Right renal cortex interstitium (tissue), 3 donors: ENCODE measurements around the gene PLOD2. TPM values are rescaled to one million over a fixed set of nuclear protein-coding genes. Genes with fewer than 3 reads are reported as not detected.

Source experiments
- DNase-seq, 3 donors: peaks; one replicate each; pipeline ENCODE4 v3.0.0-alpha.2; 2013; ENCODE audit warnings: low read depth in 3 of 3, low spot score in 2 of 3
- polyA plus RNA-seq, 3 donors: library from polyadenylated mRNA; unstranded; fragments of 120-200 nt; gene quantifications; one replicate each; pipeline ENCODE4 v1.2.1, GENCODE V29; 2013; ENCODE audit not compliant: insufficient read length in 3 of 3

PLOD2 gene
- polyA plus RNA-seq, 3 donors = 163 to 176 (median 171) TPM

DNA sequence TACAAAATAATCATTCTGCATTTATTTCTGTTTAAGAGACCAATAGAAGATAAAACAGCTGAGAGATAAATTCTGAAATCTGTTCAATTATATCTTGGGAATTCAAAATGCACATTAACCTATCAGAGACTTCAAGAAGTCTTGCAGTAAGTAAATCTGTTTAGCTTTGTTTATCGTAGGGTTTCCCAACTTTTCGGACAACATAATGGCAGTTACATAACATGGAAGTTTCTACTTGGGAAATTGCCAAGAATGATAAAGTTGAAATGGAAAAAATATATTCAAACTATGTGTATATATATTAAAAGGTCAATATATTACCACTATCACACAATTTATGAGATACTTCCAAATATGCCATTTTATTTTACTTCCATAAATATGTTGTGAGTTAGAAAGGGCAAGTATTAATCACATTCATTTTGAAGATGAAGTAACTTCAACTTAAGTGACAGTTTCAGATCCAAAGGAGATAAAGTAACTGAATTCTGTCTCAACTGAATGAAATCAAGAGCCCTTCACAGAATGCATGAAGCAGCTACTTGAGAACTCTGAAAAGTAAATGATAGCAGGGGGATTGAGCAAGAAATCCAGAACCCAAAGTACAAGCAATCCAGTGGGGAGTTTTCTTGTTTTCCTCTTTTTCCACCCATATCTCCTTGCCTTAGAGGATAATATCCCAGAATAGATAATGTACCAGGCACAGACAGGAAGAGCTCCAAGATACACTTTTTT lies 108.8 kb downstream of the PLOD2 start:
- no peak for DNase-seq

DNA sequence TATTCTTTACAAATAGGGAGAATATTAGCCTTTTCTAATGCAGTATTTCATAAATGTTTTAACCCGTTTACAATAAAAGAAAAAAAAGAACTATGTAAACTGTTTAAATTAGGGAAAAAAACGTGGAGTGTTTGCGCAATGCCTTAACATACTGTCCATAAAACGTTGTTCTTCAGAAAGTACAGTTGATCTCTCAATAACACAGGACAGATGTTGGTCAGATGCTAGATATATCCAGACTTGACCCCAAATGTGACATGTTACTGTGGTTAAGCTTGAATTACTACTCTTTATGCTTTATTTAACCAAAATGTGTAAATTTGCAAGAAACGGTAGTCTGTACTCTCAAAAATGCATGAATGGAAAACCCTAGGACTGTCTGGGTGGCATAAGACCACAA lies 110.3 kb downstream of the PLOD2 start:
- DNase-seq = no peak

DNA sequence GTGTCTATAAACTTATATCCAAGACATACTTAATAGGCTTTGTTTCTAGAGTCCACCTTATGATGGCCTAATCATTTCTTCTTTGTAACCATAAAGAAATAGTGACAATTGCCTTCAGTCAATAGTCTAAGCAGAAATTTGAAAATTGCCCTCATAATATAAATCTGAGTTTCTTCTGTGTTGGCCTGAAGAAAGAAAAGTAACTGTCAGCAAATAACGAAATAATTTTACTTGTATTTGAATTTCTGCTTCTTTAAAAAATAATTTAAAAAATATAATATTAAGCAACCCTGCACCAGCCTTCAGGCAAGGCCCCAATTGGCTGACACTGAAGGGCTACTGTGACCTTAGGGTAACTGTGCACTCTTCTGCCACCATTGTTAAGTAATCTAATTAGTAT lies 113.5 kb downstream of the PLOD2 start:
- DNase-seq = no peak

DNA sequence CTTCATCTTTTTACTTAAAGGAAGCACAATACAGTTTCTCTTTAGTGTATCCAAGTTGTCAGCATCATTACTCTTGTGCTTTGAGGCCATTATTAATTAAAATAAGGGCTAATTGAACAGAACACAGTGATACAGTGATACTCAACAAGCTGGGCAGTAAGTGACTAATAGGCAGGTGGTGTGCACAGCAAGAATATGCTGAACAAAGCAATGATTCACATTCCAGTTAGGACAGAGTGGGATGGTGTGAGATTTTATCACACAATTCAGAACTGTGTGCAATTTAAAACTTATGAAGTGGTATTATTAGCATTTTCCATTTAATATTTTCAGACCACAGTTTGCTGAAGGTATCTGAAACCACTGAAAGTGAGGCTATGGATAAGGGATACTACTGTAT lies 116.9 kb downstream of the PLOD2 start:
- no peak for DNase-seq

DNA sequence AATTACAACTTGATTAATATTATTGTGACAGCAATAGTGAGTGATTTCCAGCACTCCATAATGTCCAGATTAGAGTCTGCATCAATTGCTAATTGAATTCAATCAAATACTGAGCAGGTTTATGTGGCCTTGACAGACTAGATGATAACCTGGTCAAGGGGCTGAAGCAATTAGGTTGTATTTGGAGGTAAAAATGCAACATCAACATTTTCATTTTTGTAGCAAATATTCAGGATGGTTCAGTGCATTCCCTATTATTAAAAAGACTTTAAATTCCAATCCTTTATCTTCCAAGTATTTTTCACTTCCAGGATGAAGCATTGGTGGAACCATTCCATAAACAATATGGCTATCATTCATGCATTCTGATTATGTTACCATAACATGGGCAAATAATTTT lies 120.4 kb downstream of the PLOD2 start:
- DNase-seq = no peak

DNA sequence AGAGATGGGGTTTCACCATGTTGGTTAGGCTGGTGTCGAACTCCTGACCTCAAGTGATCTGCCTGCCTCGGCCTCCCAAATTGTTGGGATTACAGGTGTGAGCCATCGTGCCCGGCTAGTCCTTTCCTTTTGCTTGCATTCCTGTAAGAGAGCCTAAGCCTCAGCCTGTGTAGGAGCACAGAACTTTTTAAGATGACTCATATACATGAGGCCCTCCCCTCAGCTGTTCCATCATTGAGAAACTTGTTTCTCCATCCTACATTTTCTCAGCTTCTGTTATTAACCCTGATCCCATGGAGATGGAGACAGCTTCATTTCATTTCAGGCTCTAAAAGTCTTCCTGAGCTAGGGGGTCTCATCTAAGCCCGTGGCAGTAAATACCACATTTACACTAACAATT lies 123.3 kb downstream of the PLOD2 start:
- no peak for DNase-seq

DNA sequence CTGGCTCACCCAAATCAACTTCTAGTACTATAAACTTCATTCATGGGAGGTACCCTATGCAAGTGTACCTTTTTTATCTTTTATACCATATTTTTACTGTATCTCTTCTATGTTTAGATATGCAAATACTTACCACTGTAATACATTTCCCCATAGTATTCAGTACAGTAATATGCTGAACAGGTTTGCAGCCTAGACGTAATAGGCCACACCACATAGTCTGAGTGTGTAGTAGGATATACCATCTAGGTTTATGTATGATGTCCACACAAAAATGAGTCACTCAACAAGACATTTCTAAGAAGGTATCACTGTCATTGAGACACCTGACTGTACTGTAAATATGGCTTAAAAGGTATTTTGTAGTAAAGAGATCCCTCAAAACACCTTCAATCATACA lies 124.7 kb downstream of the PLOD2 start:
- DNase-seq = no peak

DNA sequence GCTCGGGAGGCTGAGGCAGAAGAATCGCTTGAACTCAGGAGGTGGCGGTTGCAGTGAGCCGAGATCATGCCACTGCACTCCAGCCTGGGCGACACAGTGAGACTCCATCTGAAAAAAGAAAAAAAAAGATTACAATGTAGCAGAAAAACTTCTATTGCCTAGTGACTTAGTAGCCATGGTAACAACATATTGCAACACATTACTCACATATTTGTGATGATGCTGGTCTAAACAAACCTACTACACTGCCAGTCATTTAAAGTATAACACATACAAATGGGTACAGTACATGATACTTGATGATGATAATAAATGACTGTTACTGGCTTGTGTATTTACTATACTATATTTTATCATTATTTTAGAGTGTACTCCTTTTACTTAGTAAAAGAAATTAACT lies 125.6 kb downstream of the PLOD2 start:
- DNase-seq = no peak

DNA sequence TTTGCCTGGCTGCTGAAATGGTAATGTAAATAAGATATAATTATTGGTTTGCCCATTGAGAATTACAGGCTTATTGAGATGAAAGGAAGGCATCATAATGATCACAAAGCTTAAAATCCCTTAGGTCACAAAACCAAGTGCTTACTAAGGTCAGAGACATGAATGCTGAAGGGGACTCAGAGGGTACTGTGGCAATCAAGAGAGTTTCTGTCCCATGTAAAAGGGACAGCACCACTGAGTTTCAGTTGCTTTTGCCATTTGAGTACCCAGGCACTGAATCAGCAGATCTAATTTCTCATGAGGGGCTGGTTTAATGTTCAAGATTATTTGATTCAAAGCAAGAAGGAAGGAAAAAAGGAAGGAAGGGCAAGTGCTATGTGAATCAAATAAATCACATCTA lies 127.0 kb downstream of the PLOD2 start:
- no peak for DNase-seq

DNA sequence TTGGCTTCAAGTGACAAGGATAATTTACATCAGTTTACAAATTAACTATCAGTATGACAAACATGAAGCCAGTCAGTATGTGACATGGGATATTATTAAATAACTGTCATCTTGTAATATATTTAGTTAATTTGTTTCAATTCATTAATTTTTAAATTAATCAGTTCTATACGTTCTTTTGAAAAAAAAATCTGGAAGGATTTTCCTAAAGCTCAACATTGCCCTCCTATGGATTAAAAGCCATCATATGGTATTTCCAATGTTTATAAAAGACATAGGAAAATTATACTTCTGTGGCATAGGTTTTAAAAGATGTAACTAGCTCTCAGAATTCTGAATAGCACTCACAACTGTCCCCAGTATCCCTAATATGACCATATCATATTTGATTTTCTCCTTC lies 134.4 kb downstream of the PLOD2 start:
- no peak for DNase-seq

DNA sequence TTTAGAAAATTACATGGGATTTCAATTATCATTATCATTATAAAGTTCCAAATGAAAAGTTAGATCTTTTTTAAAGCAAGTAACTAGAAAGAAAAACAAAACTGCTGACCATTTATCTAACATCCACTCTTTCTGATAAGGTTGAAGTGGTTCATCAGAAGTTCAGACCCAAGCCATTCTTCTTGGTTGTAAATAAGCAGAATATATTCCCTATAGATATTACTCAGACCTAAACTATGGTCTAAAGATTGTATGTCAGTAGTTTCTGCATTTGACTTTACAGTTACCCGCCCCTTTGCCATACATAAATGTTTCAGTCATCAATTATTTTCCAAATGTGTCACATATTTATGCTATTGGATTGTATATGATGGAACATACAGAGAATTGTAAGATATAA lies 136.7 kb downstream of the PLOD2 start:
- DNase-seq = no peak

DNA sequence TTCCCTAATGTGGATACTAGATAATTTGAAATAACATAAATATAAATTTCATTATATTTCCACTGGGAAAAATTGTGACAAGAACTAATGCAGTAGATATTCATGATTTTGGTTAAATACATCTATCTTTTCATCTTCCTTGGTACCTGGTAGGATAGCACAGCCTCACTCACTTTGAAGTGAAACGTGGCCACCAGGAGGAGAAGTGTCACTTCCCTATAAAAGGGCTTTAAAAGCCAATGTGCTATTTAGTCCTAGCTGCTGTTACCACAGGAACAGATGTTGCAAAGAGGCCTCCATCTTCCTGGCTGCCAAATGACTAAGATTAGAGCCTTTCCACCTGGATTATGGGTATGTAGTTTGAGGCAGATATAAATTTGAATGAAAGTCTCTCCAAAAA lies 140.0 kb downstream of the PLOD2 start:
- DNase-seq = no peak

DNA sequence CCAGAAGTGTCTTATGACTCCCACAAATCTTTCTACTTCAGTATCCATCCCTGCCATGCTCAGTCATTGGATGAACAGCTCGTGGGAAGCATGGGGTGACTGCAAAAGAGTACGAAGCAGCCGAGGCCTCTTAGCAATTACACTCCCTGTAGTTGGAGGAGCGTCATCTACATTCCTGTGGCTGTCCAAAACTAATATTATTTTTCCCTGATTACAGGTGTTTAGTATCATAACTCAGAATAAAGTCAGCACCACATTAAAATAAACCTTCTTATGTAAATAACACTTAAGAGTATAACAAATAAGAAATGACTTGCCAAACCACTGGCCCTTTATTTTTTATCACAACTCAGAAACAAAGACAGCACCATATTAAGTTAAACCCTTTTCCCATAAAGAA lies 141.5 kb downstream of the PLOD2 start:
- DNase-seq = no peak

Other genes with a start within 250 kb of the PLOD2 start
- 10 to 100 TPM; 15.7 to 19.3 (median 15.9) TPM for gene PLSCR4, start 89.9 kb upstream of the PLOD2 start, polyA plus RNA-seq